ENCODE results near the gene DSC2.

DSC2 gene

GRCh38 chr18:31097666-31098065 is 4.6 kb downstream of the DSC2 start:
- DNase-seq = no peak

GRCh38 chr18:31093880-31094279 is 8.3 kb downstream of the DSC2 start:
- no peak for DNase-seq

GRCh38 chr18:31093294-31093693 is 8.9 kb downstream of the DSC2 start:
- no peak for DNase-seq

GRCh38 chr18:31091350-31091749 is 10.9 kb downstream of the DSC2 start:
- DNase-seq = no peak

- no peak for DNase-seq
Measured at GRCh38 chr18:31088532-31088931, 13.7 kb downstream of the DSC2 start.

GRCh38 chr18:31079973-31080372 is 22.2 kb downstream of the DSC2 start:
- no peak for DNase-seq

GRCh38 chr18:31077878-31078277 is 24.3 kb downstream of the DSC2 start:
- DNase-seq = no peak

- no peak for DNase-seq
Measured at GRCh38 chr18:31072175-31072574, 30.0 kb downstream of the DSC2 start.

GRCh38 chr18:31070206-31070605 is 32.0 kb downstream of the DSC2 start:
- no peak for DNase-seq

- DNase-seq = no peak
Measured at GRCh38 chr18:31066266-31066665, 36.0 kb downstream of the DSC2 start.

- DNase-seq = no peak
Measured at GRCh38 chr18:31065036-31065773, 37.0 kb downstream of the DSC2 start.

GRCh38 chr18:31064130-31064529 is 38.1 kb downstream of the DSC2 start:
- no peak for DNase-seq

GRCh38 chr18:31061945-31062344 is 40.3 kb downstream of the DSC2 start:
- no peak for DNase-seq

- no peak for DNase-seq
Measured at GRCh38 chr18:31058897-31059296, 43.3 kb downstream of the DSC2 start.

GRCh38 chr18:31057917-31058316 is 44.3 kb downstream of the DSC2 start:
- no peak for DNase-seq

- DNase-seq = no peak
Measured at GRCh38 chr18:31057051-31057450, 45.2 kb downstream of the DSC2 start.

GRCh38 chr18:31056296-31056695 is 45.9 kb downstream of the DSC2 start:
- DNase-seq = no peak

- DNase-seq = no peak
Measured at GRCh38 chr18:31050635-31051034, 51.6 kb downstream of the DSC2 start.

- DNase-seq = no peak
Measured at GRCh38 chr18:31049189-31049588, 53.0 kb downstream of the DSC2 start.

- no peak for DNase-seq
Measured at GRCh38 chr18:31048216-31048615, 54.0 kb downstream of the DSC2 start.

GRCh38 chr18:31046916-31047315 is 55.3 kb downstream of the DSC2 start:
- DNase-seq = no peak

GRCh38 chr18:31045599-31045998 is 56.6 kb downstream of the DSC2 start:
- no peak for DNase-seq

GRCh38 chr18:31044926-31045325 is 57.3 kb downstream of the DSC2 start:
- DNase-seq = no peak

GRCh38 chr18:31043709-31044108 is 58.5 kb downstream of the DSC2 start:
- no peak for DNase-seq

Data from activated CD4-positive, alpha-beta T cell treated with anti-CD3 and anti-CD28 coated beads for 4 hours (primary cell).